ENCODE data around the gene EN1. TPM values are rescaled to one million over a fixed set of nuclear protein-coding genes. Genes with fewer than 3 reads are reported as not detected.

Gene EN1
- total RNA-seq, 1 experiment from 2014 or later = 0.26 TPM

GRCh38 chr2:118849226-118850167 is 2.0 kb upstream of the EN1 start:
- Histone ChIP-seq H3K27ac (ENCODE audit: low read length) (no peak overlapping the region), H3K9me3 (ENCODE audit: control insufficient read depth, insufficient read depth, low read depth, low read length) (no peaks in the 10 kb centered on the region), H3K27me3 (ENCODE audit: control insufficient read depth, insufficient read depth, low read length) (peaks cover 18% of the 10 kb centered on the region; the same call in 1 of the 2 replicates), H3K4me3 (ENCODE audit: low read depth in 2 of 2, low read length in 2 of 2) (no peak overlapping the region), H3K4me1 (ENCODE audit: control insufficient read depth, insufficient read depth, low read length) (no peaks in the 10 kb centered on the region; the same call in 1 of the 2 replicates), H3K36me3 (ENCODE audit: control insufficient read depth, insufficient read depth, low read length) (no peaks in the 10 kb centered on the region)
- ATAC-seq = no peak
- POLR2A ChIA-PET = interaction anchor here (0.5 kb wide), 1 partner anchor 1305 kb away, joined by 8 read pairs; no protein-coding TSS in a partner anchor
- DNase-seq (ENCODE audit: low read depth, low spot score) = no peak
- no peak for TF ChIP-seq TCF7L2 (IDR thresholded peaks at IDR 0.05; ENCODE audit: low read depth, low read length)
- TF ChIP-seq REST (IDR thresholded peaks at IDR 0.05; ENCODE audit: insufficient read depth in 1 of 2, low read depth in 2 of 2, low read length in 1 of 2) = no peak
- TF ChIP-seq POLR2AphosphoS5 (IDR thresholded peaks at IDR 0.05; ENCODE audit: low read depth, low read length) = no peak
- no peak for TF ChIP-seq SIN3A (IDR thresholded peaks at IDR 0.05; ENCODE audit: borderline replicate concordance, insufficient read depth, low read depth, low read length)
- TF ChIP-seq CTCF (IDR thresholded peaks at IDR 0.05) = no peak
- CTCF ChIA-PET = interaction anchor here (0.6 kb wide), 1 partner anchor 72 kb away, joined by 3 read pairs; no protein-coding TSS in a partner anchor
- in situ Hi-C loops (cut with HindIII; ENCODE audit: low pct_unique_long_range_greater_than_20kb, low sequenced_read_pairs) (no loop called here), intact Hi-C loops (cut with micrococcal nuclease; ENCODE audit: unreplicated experiment) (loop anchor here (10.0 kb wide), 1 partner anchor 85 kb away; no protein-coding TSS in a partner anchor)
- no TSS peak for BruUV-seq (replicated peaks)

GRCh38 chr2:118848381-118849225 is 1.2 kb upstream of the EN1 start:
- POLR2A ChIA-PET = no interaction called here
- Histone ChIP-seq H3K4me1 (ENCODE audit: control insufficient read depth, insufficient read depth, low read length) (no peaks in the 10 kb centered on the region; the same call in 1 of the 2 replicates), H3K4me3 (ENCODE audit: low read depth in 2 of 2, low read length in 2 of 2) (peak overlapping the region; percentile 37 to 45; a peak in 3 of 4 replicates), H3K27me3 (ENCODE audit: control insufficient read depth, insufficient read depth, low read length) (peaks cover 11% of the 10 kb centered on the region; the same call in 1 of the 2 replicates), H3K27ac (ENCODE audit: low read length) (no peak overlapping the region), H3K9me3 (ENCODE audit: control insufficient read depth, insufficient read depth, low read depth, low read length) (no peaks in the 10 kb centered on the region), H3K36me3 (ENCODE audit: control insufficient read depth, insufficient read depth, low read length) (no peaks in the 10 kb centered on the region)
- no TSS peak for BruUV-seq (replicated peaks)
- DNase-seq (ENCODE audit: low read depth, low spot score) (no peak), ATAC-seq (no peak)
- in situ Hi-C loops (cut with HindIII; ENCODE audit: low pct_unique_long_range_greater_than_20kb, low sequenced_read_pairs) = no loop called here
- intact Hi-C loops (cut with micrococcal nuclease; ENCODE audit: unreplicated experiment) = no loop called here
- TF ChIP-seq POLR2AphosphoS5 (IDR thresholded peaks at IDR 0.05; ENCODE audit: low read depth, low read length) = no peak
- no peak for TF ChIP-seq TCF7L2 (IDR thresholded peaks at IDR 0.05; ENCODE audit: low read depth, low read length)
- TF ChIP-seq REST (IDR thresholded peaks at IDR 0.05; ENCODE audit: insufficient read depth in 1 of 2, low read depth in 2 of 2, low read length in 1 of 2) = no peak
- no peak for TF ChIP-seq SIN3A (IDR thresholded peaks at IDR 0.05; ENCODE audit: borderline replicate concordance, insufficient read depth, low read depth, low read length)
- TF ChIP-seq CTCF (IDR thresholded peaks at IDR 0.05) = no peak
- CTCF ChIA-PET = no interaction called here

Data from Panc1 (cell line).